MM.1S (cell line): ENCODE results near the gene NLRP12.

Experiments
- CTCF ChIP-seq: fragments of 300-600 bp; sonication (generic); IDR thresholded peaks from 2 replicates; pipeline ENCODE4 v1.5.1; 2016; ENCODE audit warnings: antibody characterized with exemption, low read length, mixed read lengths
- EZH2 ChIP-seq: fragments of 300-600 bp; sonication (generic); optimal IDR thresholded peaks from 2 replicates; pipeline ENCODE3; 2017; ENCODE audit warnings: low read depth, mild to moderate bottlenecking, antibody characterized with exemption, low read length, mixed read lengths
- EZH2phosphoT487 ChIP-seq: fragments of 300-600 bp; sonication (generic); IDR thresholded peaks from 2 replicates; pipeline ENCODE4 v1.6.1; 2018; ENCODE audit warnings: antibody characterized with exemption, low read length

- no peak for TF ChIP-seq CTCF
- TF ChIP-seq EZH2phosphoT487 = no peak
- no peak for TF ChIP-seq EZH2
These were observed 45.0 kb upstream of the NLRP12 start for GRCh38 chr19:53868892-53869804.
